GM12891 (cell line): ENCODE results near the gene MTCL1.
A peak's percentile ranks its signal among the peaks of the same experiment; 100 is the strongest.
"Not testable (repeated sequence)": the region's sequence is repeated elsewhere in the genome, so short reads cannot be mapped to it uniquely, and the experiment has no call there.

Experiments
- DNase-seq: peaks from one replicate; pipeline ENCODE4 v3.0.0; 2011; ENCODE audit warnings: low spot score; ENCODE audit not compliant: insufficient read length
- FAIRE-seq: peaks from 2 replicates; lab custom pipeline; 2011; peaks lifted over from hg19 to GRCh38; lab: Jason Lieb, UNC
- PAX5 ChIP-seq: IDR thresholded peaks from 2 replicates; pipeline ENCODE4 v1.6.1; 2011; ENCODE audit warnings: low read length, moderate library complexity, mild to moderate bottlenecking; ENCODE audit not compliant: insufficient read depth, severe bottlenecking
- POLR2A ChIP-seq: IDR thresholded peaks from 2 replicates; pipeline ENCODE4 v1.6.1; 2011; ENCODE audit warnings: low read depth, low read length, control low read depth
- POLR2AphosphoS5 ChIP-seq: IDR thresholded peaks from 2 replicates; pipeline ENCODE4 v1.6.1; 2011; ENCODE audit warnings: low read depth, low read length, control low read depth
- POU2F2 ChIP-seq: IDR thresholded peaks from 2 replicates; pipeline ENCODE4 v1.6.1; 2011; ENCODE audit warnings: low read depth, mild to moderate bottlenecking, control low read depth, low read length, moderate library complexity
- SPI1 ChIP-seq: IDR thresholded peaks from 2 replicates; pipeline ENCODE4 v1.6.1; 2011; ENCODE audit warnings: low read depth, low read length, control low read depth
- TAF1 ChIP-seq: IDR thresholded peaks from 2 replicates; pipeline ENCODE4 v1.6.1; 2011; ENCODE audit warnings: low read depth, low read length, control low read depth

MTCL1 gene

GRCh38 chr18:8758466-8758865, 53.1 kb downstream of the MTCL1 start:
- no peak for TF ChIP-seq SPI1
- no peak for TF ChIP-seq POU2F2
- no peak for TF ChIP-seq POLR2AphosphoS5
- TF ChIP-seq PAX5: no peak
- no peak for TF ChIP-seq POLR2A
- TF ChIP-seq TAF1: no peak
- DNase-seq (no peak), FAIRE-seq (no peak)

GRCh38 chr18:8760984-8761383, 55.6 kb downstream of the MTCL1 start:
- no peak for FAIRE-seq
- no peak for TF ChIP-seq TAF1
- TF ChIP-seq POLR2A: no peak
- no peak for TF ChIP-seq PAX5
- TF ChIP-seq SPI1: no peak
- no peak for TF ChIP-seq POLR2AphosphoS5
- no peak for TF ChIP-seq POU2F2

GRCh38 chr18:8761535-8761934, 56.2 kb downstream of the MTCL1 start:
- not testable (repeated sequence) for DNase-seq, FAIRE-seq

More at GRCh38 chr18:8760984-8761383, 55.6 kb downstream of the MTCL1 start:
- DNase-seq: no peak

GRCh38 chr18:8762968-8763367, 57.6 kb downstream of the MTCL1 start:
- TF ChIP-seq POU2F2 (no peak), PAX5 (no peak), SPI1 (0 out of 2 replicates have a peak, but pooled peaks have one; percentile 37), POLR2AphosphoS5 (no peak), TAF1 (no peak), POLR2A (no peak)
- DNase-seq (no peak), FAIRE-seq (no peak)

GRCh38 chr18:8763611-8764010, 58.3 kb downstream of the MTCL1 start:
- DNase-seq: no peak
- FAIRE-seq: no peak
- TF ChIP-seq PAX5 (no peak), POLR2A (no peak), POLR2AphosphoS5 (no peak), SPI1 (no peak), TAF1 (no peak), POU2F2 (no peak)

- DNase-seq: no peak
- no peak for TF ChIP-seq POLR2A
- no peak for FAIRE-seq
These were observed 60.6 kb downstream of the MTCL1 start for GRCh38 chr18:8765783-8766463.

GRCh38 chr18:8766559-8767293, 61.4 kb downstream of the MTCL1 start:
- no peak for FAIRE-seq
- TF ChIP-seq TAF1: no peak
- TF ChIP-seq POU2F2: no peak
- no peak for TF ChIP-seq PAX5
- TF ChIP-seq POLR2A: no peak
- no peak for TF ChIP-seq POLR2AphosphoS5
- TF ChIP-seq SPI1: no peak
- no peak for DNase-seq

GRCh38 chr18:8767340-8767739, 62.0 kb downstream of the MTCL1 start:
- no peak for TF ChIP-seq TAF1
- no peak for TF ChIP-seq POLR2A
- no peak for TF ChIP-seq POLR2AphosphoS5
- TF ChIP-seq PAX5: no peak
- no peak for TF ChIP-seq POU2F2
- no peak for TF ChIP-seq SPI1
- DNase-seq: no peak
- no peak for FAIRE-seq

- no peak for TF ChIP-seq TAF1
- no peak for TF ChIP-seq SPI1
- no peak for TF ChIP-seq POLR2AphosphoS5
- no peak for TF ChIP-seq PAX5
- no peak for TF ChIP-seq POU2F2
- no peak for TF ChIP-seq POLR2A
- DNase-seq (no peak), FAIRE-seq (no peak)
These were observed 64.2 kb downstream of the MTCL1 start for GRCh38 chr18:8769509-8770095.

- no peak for FAIRE-seq
- no peak for DNase-seq
- no peak for TF ChIP-seq POLR2AphosphoS5
- no peak for TF ChIP-seq PAX5
- TF ChIP-seq POU2F2: no peak
- TF ChIP-seq TAF1: no peak
These were observed 65.3 kb downstream of the MTCL1 start for GRCh38 chr18:8770657-8771056.
